ENCODE data around the gene OR1F1. TPM values are rescaled to one million over a fixed set of nuclear protein-coding genes. Genes with fewer than 3 reads are reported as not detected.

The OR1F1 gene
- total and polyA plus RNA-seq, 2 donors (not counting 1 experiment from before 2014, with no cell fraction given), result not detected

DNA sequence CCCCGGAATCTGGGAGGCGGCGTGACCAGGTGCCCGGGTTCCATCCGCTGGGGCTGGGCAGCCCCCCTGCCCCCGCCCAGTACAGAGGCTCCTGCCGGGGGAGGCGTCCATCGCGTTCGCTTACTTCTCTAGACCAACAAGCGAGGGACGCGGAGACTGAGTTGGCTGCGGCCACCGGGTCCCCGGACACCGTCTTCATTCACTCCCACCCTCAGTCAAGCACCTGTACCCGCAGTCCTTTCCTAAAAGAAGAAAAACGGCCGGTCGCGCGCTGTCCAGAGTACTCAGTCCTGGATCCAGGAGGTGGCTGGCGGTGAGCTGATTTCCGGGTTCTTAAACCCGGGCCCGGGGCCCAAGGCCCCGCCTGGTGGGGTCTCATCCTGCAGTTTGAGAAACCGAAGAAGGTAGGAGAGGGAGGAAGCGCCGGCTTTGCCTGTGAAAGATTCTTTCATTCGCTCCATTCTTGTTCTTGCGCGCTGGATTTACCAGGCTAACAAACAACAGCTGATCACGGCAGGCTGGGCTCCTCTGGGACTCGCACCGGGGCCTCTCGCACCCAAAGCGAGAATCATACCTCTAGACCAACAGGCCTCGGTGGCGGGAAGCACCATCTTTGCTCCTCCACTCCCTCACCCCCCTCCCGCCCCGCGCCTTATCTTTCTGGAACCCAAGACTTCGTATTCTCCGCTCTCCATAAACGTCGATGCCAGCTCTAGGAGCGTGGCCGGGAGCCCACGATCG lies 17.4 kb upstream of the OR1F1 start:
- Histone ChIP-seq H2AFZ (ENCODE audit: insufficient read depth, low read depth, low read length, poor library complexity, severe bottlenecking) (peak overlapping the region; percentile 60), H3K4me1 (ENCODE audit: control insufficient read depth in 2 of 2, insufficient read depth in 2 of 2, low read length in 2 of 2) (peaks cover 43 to 46% of the 10 kb centered on the region in 2 donors), H3K4me3 (ENCODE audit: control extremely low read depth in 1 of 5, extremely low read depth in 1 of 5, insufficient read depth in 1 of 5, low read depth in 2 of 5, low read length in 4 of 5) (peak overlapping the region in 3 of 5 experiments; percentile 20 to 41 (median 34)), H3K36me3 (replicated peaks in 1 of 2; ENCODE audit: control extremely low read depth in 1 of 2, control insufficient read depth in 1 of 2, extremely low read depth in 1 of 2, insufficient read depth in 2 of 2, low read length in 1 of 2) (no peaks in the 10 kb centered on the region), H3K27ac (ENCODE audit: low read length in 2 of 2) (no peak overlapping the region), H3K9me3 (ENCODE audit: control extremely low read depth in 1 of 3, control insufficient read depth in 2 of 3, insufficient read depth in 1 of 3, low read length in 2 of 3) (peaks cover 0 to 49% (median 0%) of the 10 kb centered on the region in 3 donors), H3K79me2 (ENCODE audit: control insufficient read depth, insufficient read depth, low read length) (no peaks in the 10 kb centered on the region), H3K4me2 (replicated peaks; ENCODE audit: low read depth, low read length, poor library complexity, severe bottlenecking) (peak overlapping the region; percentile 66), H3K9ac (ENCODE audit: low read length) (peak overlapping the region; percentile 49), H3K27me3 (replicated peaks in 1 of 4; ENCODE audit: control extremely low read depth in 1 of 4, control insufficient read depth in 3 of 4, insufficient read depth in 4 of 4, low read length in 3 of 4) (peaks cover 0 to 69% (median 45%) of the 10 kb centered on the region in 4 experiments), H4K20me1 (ENCODE audit: control insufficient read depth, insufficient read depth, low read length, poor library complexity, severe bottlenecking) (no peaks in the 10 kb centered on the region)
- ChIA-PET POLR2A (interaction anchor here (0.7 to 1.1 kb wide), 2 partner anchors 36 to 111 kb away, joined by 3 to 4 read pairs; no protein-coding TSS in a partner anchor), CTCF (interaction anchor here (0.6 to 1.9 kb wide), 3 partner anchors 9 to 237 kb away, joined by 3 to 7 read pairs (median 5); no protein-coding TSS in a partner anchor)
- Mint-ChIP-seq H3K27me3 (peaks cover 46% of the 10 kb centered on the region), H3K4me3 (peak overlapping the region; percentile 84), H3K4me1 (peaks cover 30% of the 10 kb centered on the region), H3K27ac (peak overlapping the region; percentile 71), H3K9me3 (ENCODE audit: insufficient read depth) (no peaks in the 10 kb centered on the region)
- no peak for TF ChIP-seq EZH2 (IDR thresholded peaks at IDR 0.05; ENCODE audit: borderline replicate concordance, insufficient read depth, low read depth, low read length, poor library complexity, severe bottlenecking)
- TF ChIP-seq, protein P1, sequence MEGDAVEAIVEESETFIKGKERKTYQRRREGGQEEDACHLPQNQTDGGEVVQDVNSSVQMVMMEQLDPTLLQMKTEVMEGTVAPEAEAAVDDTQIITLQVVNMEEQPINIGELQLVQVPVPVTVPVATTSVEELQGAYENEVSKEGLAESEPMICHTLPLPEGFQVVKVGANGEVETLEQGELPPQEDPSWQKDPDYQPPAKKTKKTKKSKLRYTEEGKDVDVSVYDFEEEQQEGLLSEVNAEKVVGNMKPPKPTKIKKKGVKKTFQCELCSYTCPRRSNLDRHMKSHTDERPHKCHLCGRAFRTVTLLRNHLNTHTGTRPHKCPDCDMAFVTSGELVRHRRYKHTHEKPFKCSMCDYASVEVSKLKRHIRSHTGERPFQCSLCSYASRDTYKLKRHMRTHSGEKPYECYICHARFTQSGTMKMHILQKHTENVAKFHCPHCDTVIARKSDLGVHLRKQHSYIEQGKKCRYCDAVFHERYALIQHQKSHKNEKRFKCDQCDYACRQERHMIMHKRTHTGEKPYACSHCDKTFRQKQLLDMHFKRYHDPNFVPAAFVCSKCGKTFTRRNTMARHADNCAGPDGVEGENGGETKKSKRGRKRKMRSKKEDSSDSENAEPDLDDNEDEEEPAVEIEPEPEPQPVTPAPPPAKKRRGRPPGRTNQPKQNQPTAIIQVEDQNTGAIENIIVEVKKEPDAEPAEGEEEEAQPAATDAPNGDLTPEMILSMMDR (IDR thresholded peaks at IDR 0.05), result no peak
- DNase-seq (peak; percentile 56), ATAC-seq (ENCODE audit: low read depth) (peak; percentile 9)
- WGBS (ENCODE audit: insufficient coverage), result 3% methylated on average over 51 of the region's 53 CpGs
- intact Hi-C loops (cut with micrococcal nuclease), result loop anchor here (1.0 to 5.0 kb wide), 2 partner anchors 18 to 123 kb away; partner anchors contain the start of gene MMP25
